Esophagus squamous epithelium (tissue), 5 donors: ENCODE data around the gene TPK1. TPM values are rescaled to one million over a fixed set of nuclear protein-coding genes. Genes with fewer than 3 reads are reported as not detected.

Experiments used
- DNase-seq: peaks from one replicate; lab custom pipeline; 2025; lab: John Stamatoyannopoulos, UW
- H3K27ac ChIP-seq, 4 donors: fragments of 200-600 bp; sonication (generic); one replicate each; pipeline ENCODE4 v1.5.1; 2016 to 2019; ENCODE audit warnings: mild to moderate bottlenecking in 1 of 4
- H3K27me3 ChIP-seq, 4 donors: fragments of 200-600 bp; sonication (generic); 1 replicate in 3 of 4; 2 replicates in 1 of 4; pipeline versions ENCODE4 v1.5.1 to v1.6.0; 2017 to 2021; ENCODE audit warnings: antibody characterized with exemption in 1 of 4
- H3K36me3 ChIP-seq, 3 donors: fragments of 200-600 bp; sonication (generic); one replicate each; pipeline ENCODE4 v1.5.1; 2016 to 2019
- H3K4me1 ChIP-seq, 3 donors: fragments of 200-600 bp; sonication (generic); one replicate each; pipeline ENCODE4 v1.5.1; 2017 to 2019
- H3K4me3 ChIP-seq, 4 donors: fragments of 200-600 bp; sonication (generic); 1 replicate in 3 of 4; 2 replicates in 1 of 4; pipeline ENCODE4 v1.5.1; 2016 to 2019; ENCODE audit warnings: mild to moderate bottlenecking in 2 of 4, moderate library complexity in 1 of 4
- H3K9me3 ChIP-seq, 3 donors: fragments of 200-600 bp; sonication (generic); one replicate each; pipeline ENCODE4 v1.5.1; 2016 to 2019
- CTCF ChIP-seq, 6 experiments: fragments of 450-650 bp in 4 of 6; fragments of 200-600 bp in 2 of 6; sonication (generic) in 2 of 6; IDR thresholded peaks; one replicate each; pipeline ENCODE4 v1.5.1; 2016 to 2019; ENCODE audit warnings: antibody characterized with exemption in 6 of 6, mild to moderate bottlenecking in 4 of 6, moderate library complexity in 4 of 6
- POLR2A ChIP-seq, 4 donors: fragments of 450-650 bp; IDR thresholded peaks; one replicate each; pipeline ENCODE4 v1.6.1; 2017; ENCODE audit warnings: antibody characterized with exemption in 4 of 4, mild to moderate bottlenecking in 4 of 4, moderate library complexity in 3 of 4
- WGBS, 2 donors: methylation state at CpG; one replicate each; pipeline ENCODE4 v1.1.5; 2018; 5-methylcytosine and 5-hydroxymethylcytosine counted together
- intact Hi-C: fragments of 100-400 bp; cut with DNase I; formaldehyde crosslinking; loops from one replicate; pipeline ENCODE4 v1.15.0; 2022
- total RNA-seq, 4 donors: library from RNA; depleted of rRNA; stranded (reverse); fragments of >200 nt; gene quantifications; one replicate each; pipeline ENCODE4 v1.1.0, GENCODE V29; 2016
- donor health status: DM: yes; HTN: yes; CAD: no.

TPK1 gene
- total RNA-seq, 4 donors from 2014 or later: 2.3 to 8.4 (median 2.7) TPM

GRCh38 chr7:144477348-144477747, 358.5 kb downstream of the TPK1 start:
- Histone ChIP-seq H3K27me3 (no peaks in the 10 kb centered on the region), H3K4me3 (no peak overlapping the region), H3K4me1 (no peaks in the 10 kb centered on the region), H3K27ac (no peak overlapping the region), H3K9me3 (no peaks in the 10 kb centered on the region), H3K36me3 (no peaks in the 10 kb centered on the region)
- no peak for DNase-seq
- 29 to 50% methylated on average over 1 of the region's 1 CpG for WGBS, 2 donors
- intact Hi-C loops: no loop called here
- TF ChIP-seq CTCF (IDR thresholded peaks at IDR 0.05) (no peak), POLR2A (IDR thresholded peaks at IDR 0.05) (no peak)

GRCh38 chr7:144474800-144475615, 360.8 kb downstream of the TPK1 start:
- Histone ChIP-seq H3K36me3 (no peaks in the 10 kb centered on the region), H3K4me3 (no peak overlapping the region), H3K27ac (no peak overlapping the region), H3K9me3 (no peaks in the 10 kb centered on the region), H3K27me3 (no peaks in the 10 kb centered on the region), H3K4me1 (no peaks in the 10 kb centered on the region)
- intact Hi-C loops: no loop called here
- TF ChIP-seq POLR2A (IDR thresholded peaks at IDR 0.05): no peak
- no peak for DNase-seq
- 66 to 80% methylated on average over 2 of the region's 2 CpGs for WGBS, 2 donors

- intact Hi-C loops: no loop called here
- 96 to 100% methylated on average over 1 of the region's 1 CpG for WGBS, 2 donors
Measured at GRCh38 chr7:144474363-144474762, 361.5 kb downstream of the TPK1 start.

GRCh38 chr7:144473908-144474307, 361.9 kb downstream of the TPK1 start:
- no peak for DNase-seq
- no peaks in the 10 kb centered on the region for H3K27me3 ChIP-seq
- no peaks in the 10 kb centered on the region for H3K4me1 ChIP-seq
- intact Hi-C loops: no loop called here
- H3K27ac ChIP-seq: no peak overlapping the region
- TF ChIP-seq POLR2A (IDR thresholded peaks at IDR 0.05) (no peak), CTCF (IDR thresholded peaks at IDR 0.05) (no peak)
- H3K4me3 ChIP-seq: no peak overlapping the region
- no peaks in the 10 kb centered on the region for H3K36me3 ChIP-seq
- 78 to 86% methylated on average over 1 of the region's 1 CpG for WGBS, 2 donors
- no peaks in the 10 kb centered on the region for H3K9me3 ChIP-seq

More at GRCh38 chr7:144474363-144474762, 361.5 kb downstream of the TPK1 start:
- TF ChIP-seq POLR2A (IDR thresholded peaks at IDR 0.05) (no peak), CTCF (IDR thresholded peaks at IDR 0.05) (no peak)
- Histone ChIP-seq H3K4me3 (no peak overlapping the region), H3K27me3 (no peaks in the 10 kb centered on the region), H3K36me3 (no peaks in the 10 kb centered on the region), H3K4me1 (no peaks in the 10 kb centered on the region), H3K27ac (no peak overlapping the region), H3K9me3 (no peaks in the 10 kb centered on the region)
- DNase-seq: no peak

- Histone ChIP-seq H3K27ac (no peak overlapping the region), H3K36me3 (no peaks in the 10 kb centered on the region), H3K4me3 (no peak overlapping the region), H3K9me3 (no peaks in the 10 kb centered on the region), H3K27me3 (no peaks in the 10 kb centered on the region), H3K4me1 (no peaks in the 10 kb centered on the region)
- DNase-seq: no peak
- intact Hi-C loops: no loop called here
- TF ChIP-seq POLR2A (IDR thresholded peaks at IDR 0.05): no peak
- no peak for TF ChIP-seq CTCF (IDR thresholded peaks at IDR 0.05)
Measured at GRCh38 chr7:144470078-144470477, 365.8 kb downstream of the TPK1 start.
